Peyer's patch (tissue), 4 donors: Measurements from ENCODE around the gene ANO6. TPM values are rescaled to one million over a fixed set of nuclear protein-coding genes. Genes with fewer than 3 reads are reported as not detected.

ENCODE experiments used
- DNase-seq, 3 donors: peaks; one replicate each; pipeline ENCODE4 v3.0.0-alpha.2; 2017 to 2019
- H3K27ac ChIP-seq, 4 donors: fragments of 200-600 bp; sonication (generic); one replicate each; pipeline ENCODE4 v1.5.1; 2016 to 2019
- H3K27me3 ChIP-seq, 2 donors: fragments of 200-600 bp; sonication (generic); one replicate each; pipeline ENCODE4 v1.5.1; 2019
- H3K36me3 ChIP-seq, 3 donors: fragments of 200-600 bp; sonication (generic); one replicate each; pipeline ENCODE4 v1.5.1; 2016 to 2019
- H3K4me1 ChIP-seq, 4 donors: fragments of 200-600 bp; sonication (generic); one replicate each; pipeline ENCODE4 v1.5.1; 2016 to 2019
- H3K4me3 ChIP-seq, 4 donors: fragments of 200-600 bp; sonication (generic); 1 replicate in 3 of 4; 2 replicates in 1 of 4; pipeline ENCODE4 v1.5.1; 2016 to 2019; ENCODE audit warnings: mild to moderate bottlenecking in 1 of 4
- H3K9me3 ChIP-seq, 4 donors: fragments of 200-600 bp; sonication (generic); one replicate each; pipeline ENCODE4 v1.5.1; 2016 to 2019; ENCODE audit warnings: mild to moderate bottlenecking in 1 of 4
- POLR2A ChIP-seq, 2 donors: fragments of 450-650 bp; IDR thresholded peaks; one replicate each; pipeline ENCODE4 v1.5.1; 2017; ENCODE audit warnings: antibody characterized with exemption in 2 of 2, mild to moderate bottlenecking in 2 of 2, moderate library complexity in 2 of 2
- total RNA-seq, 4 donors: library from RNA; depleted of rRNA; stranded (reverse); fragments of >200 nt; gene quantifications; one replicate each; pipeline ENCODE4 v1.1.0, GENCODE V29; 2016
- TF ChIP-seq, protein P1 (sequence below), 6 experiments: fragments of 450-650 bp in 4 of 6; fragments of 200-600 bp in 2 of 6; sonication (generic) in 1 of 6; IDR thresholded peaks; one replicate each; pipeline ENCODE4 v1.5.1; 2017 to 2019; ENCODE audit warnings: antibody characterized with exemption in 6 of 6, mild to moderate bottlenecking in 3 of 6, moderate library complexity in 1 of 6

The ANO6 gene
- total RNA-seq, 4 donors from 2014 or later: 28.9 to 93.3 (median 57.5) TPM

DNA sequence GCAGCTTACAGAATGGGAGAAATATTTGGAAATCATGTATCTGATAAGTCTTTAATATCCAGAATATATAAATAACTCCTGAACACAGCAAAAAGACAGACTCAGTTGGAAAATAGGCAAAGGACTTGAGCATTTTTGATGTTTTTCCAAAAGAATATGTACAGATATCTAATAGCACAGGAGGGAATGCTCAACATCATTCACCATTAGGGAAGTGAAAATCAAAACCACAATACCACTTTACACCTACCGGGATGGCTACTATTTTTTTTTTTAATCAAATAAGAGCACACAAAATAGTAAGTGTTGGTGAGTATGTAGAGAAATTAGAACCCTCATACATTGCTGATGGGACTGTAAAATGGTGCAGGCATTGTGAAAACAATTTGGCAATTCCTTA lies 75.6 kb downstream of the ANO6 start:
- H3K36me3 ChIP-seq: no peaks in the 10 kb centered on the region
- TF ChIP-seq, protein P1, sequence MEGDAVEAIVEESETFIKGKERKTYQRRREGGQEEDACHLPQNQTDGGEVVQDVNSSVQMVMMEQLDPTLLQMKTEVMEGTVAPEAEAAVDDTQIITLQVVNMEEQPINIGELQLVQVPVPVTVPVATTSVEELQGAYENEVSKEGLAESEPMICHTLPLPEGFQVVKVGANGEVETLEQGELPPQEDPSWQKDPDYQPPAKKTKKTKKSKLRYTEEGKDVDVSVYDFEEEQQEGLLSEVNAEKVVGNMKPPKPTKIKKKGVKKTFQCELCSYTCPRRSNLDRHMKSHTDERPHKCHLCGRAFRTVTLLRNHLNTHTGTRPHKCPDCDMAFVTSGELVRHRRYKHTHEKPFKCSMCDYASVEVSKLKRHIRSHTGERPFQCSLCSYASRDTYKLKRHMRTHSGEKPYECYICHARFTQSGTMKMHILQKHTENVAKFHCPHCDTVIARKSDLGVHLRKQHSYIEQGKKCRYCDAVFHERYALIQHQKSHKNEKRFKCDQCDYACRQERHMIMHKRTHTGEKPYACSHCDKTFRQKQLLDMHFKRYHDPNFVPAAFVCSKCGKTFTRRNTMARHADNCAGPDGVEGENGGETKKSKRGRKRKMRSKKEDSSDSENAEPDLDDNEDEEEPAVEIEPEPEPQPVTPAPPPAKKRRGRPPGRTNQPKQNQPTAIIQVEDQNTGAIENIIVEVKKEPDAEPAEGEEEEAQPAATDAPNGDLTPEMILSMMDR (IDR thresholded peaks at IDR 0.05): no peak
- TF ChIP-seq POLR2A (IDR thresholded peaks at IDR 0.05): no peak

DNA sequence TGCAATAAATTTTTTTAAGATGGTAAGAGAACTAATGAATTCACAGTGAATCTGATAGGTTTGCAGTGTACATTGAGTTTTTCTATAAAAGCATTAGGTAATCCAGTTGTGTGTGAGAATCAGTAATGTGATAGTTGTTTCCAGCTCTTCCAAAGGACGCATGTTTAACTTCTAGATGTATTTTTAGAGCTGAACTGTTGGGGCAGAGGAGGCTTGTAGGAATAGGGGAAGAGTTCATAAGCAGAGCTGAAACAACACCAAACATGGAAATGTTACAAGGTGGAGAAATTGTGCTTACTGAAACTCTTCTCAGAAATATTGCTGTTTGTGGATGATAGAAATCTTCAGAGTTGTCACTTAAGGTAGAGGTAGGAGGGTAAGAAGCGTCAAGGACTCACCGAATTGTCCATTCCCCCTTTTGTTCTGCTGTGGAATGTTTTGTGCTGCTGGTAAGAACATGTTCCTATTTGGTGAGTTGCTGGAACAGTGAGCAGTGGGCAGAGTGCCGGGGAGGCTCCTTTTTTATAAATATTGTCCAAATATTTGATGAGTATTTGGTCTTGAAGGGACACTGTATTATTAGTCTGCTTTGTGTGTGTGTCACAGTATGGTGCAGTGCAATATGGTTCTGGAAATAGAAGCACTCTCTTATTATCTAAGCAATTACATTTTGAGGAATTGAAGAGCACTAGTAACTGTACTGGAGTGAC lies 76.7 kb downstream of the ANO6 start:
- no peak for DNase-seq

More for the DNA sequence above, 75.6 kb downstream of the ANO6 start:
- DNase-seq: no peak
- Histone ChIP-seq H3K9me3 (no peaks in the 10 kb centered on the region), H3K4me3 (no peak overlapping the region), H3K27me3 (no peaks in the 10 kb centered on the region), H3K4me1 (no peaks in the 10 kb centered on the region), H3K27ac (peak overlapping the region in 1 of 4 donors; percentile 67)

DNA sequence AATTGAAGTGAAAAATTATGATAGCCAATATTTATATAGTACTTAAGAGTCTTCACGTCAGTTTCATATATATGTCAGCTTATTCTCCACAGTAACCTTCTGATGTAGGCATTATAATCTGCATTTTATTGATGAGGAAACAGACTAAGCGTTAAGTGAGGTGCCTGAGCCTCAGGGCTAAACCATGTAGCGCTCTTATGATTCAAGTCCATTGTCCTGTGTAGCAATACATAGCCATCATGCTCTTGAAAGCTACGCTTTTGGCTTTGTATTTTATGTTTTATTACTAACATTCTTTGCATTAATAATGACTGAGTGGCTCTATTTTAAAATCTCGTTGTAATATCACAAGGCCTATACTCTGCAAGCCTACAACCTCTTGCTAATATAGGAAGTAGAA lies 79.0 kb downstream of the ANO6 start:
- no peaks in the 10 kb centered on the region for H3K36me3 ChIP-seq
- H3K27ac ChIP-seq: no peak overlapping the region
- H3K4me1 ChIP-seq: peaks cover 0 to 8% (median 0%) of the 10 kb centered on the region in 4 donors
- H3K4me3 ChIP-seq: no peak overlapping the region
- TF ChIP-seq, protein P1 (IDR thresholded peaks at IDR 0.05): no peak
- TF ChIP-seq POLR2A (IDR thresholded peaks at IDR 0.05): no peak
- no peaks in the 10 kb centered on the region for H3K9me3 ChIP-seq
- no peaks in the 10 kb centered on the region for H3K27me3 ChIP-seq
- DNase-seq: no peak

More for the DNA sequence above, 76.7 kb downstream of the ANO6 start:
- Histone ChIP-seq H3K36me3 (no peaks in the 10 kb centered on the region), H3K27ac (peak overlapping the region in 1 of 4 donors; percentile 67), H3K4me3 (no peak overlapping the region), H3K27me3 (no peaks in the 10 kb centered on the region), H3K4me1 (peaks cover 0 to 3% (median 0%) of the 10 kb centered on the region in 4 donors), H3K9me3 (no peaks in the 10 kb centered on the region)
- TF ChIP-seq POLR2A (IDR thresholded peaks at IDR 0.05): no peak
- TF ChIP-seq, protein P1 (IDR thresholded peaks at IDR 0.05): no peak

DNA sequence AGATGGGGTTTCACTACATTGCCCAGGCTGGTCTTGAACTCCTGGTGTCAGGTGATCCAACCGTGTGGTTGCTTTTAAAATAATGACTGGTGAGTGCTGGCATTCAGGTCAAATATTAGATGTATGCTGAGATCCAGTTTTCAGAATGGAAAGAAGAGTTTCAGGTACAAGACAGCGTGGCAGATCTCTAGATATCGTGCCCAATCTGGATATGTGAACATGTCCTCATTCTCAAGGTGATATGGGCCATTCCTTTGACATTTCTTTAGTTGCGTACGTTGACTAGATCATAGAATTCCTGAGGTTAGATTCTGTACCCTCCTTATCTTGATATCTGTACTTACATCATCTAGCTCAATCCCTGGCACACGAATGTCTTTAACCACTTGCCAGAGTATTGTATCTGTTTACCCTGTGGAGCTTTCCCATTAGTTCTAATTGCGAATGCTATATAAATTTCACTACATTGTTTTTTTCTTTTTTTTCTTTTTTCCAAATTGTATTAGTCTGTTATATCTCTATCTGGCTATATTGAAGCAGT lies 80.2 kb downstream of the ANO6 start:
- no peak for DNase-seq
- H3K36me3 ChIP-seq: no peaks in the 10 kb centered on the region
- TF ChIP-seq, protein P1 (IDR thresholded peaks at IDR 0.05): no peak
- TF ChIP-seq POLR2A (IDR thresholded peaks at IDR 0.05): no peak

DNA sequence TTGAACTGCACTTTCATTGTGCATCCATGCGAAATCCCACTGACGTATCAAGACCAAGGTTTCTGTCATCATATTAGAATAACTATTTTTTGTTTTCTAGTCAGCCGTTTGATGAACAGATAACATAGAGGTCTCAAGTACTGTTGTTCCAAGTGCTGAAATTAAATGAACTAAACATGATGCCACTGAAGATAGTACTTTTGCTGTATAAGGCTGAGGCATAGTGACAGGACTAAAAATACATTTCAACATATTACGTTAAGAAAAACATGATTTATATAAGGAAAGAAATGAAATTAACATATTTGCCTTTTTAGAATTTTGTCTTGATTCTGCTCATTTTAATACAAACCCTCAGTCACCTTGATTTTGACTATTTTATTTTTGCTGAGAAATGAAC lies 82.2 kb downstream of the ANO6 start:
- Histone ChIP-seq H3K9me3 (no peaks in the 10 kb centered on the region), H3K4me3 (no peak overlapping the region), H3K36me3 (no peaks in the 10 kb centered on the region), H3K27ac (no peak overlapping the region), H3K27me3 (no peaks in the 10 kb centered on the region), H3K4me1 (peaks cover 0 to 8% (median 0%) of the 10 kb centered on the region in 4 donors)
- DNase-seq: no peak
- TF ChIP-seq, protein P1 (IDR thresholded peaks at IDR 0.05): no peak
- TF ChIP-seq POLR2A (IDR thresholded peaks at IDR 0.05): no peak

More for the DNA sequence above, 80.2 kb downstream of the ANO6 start:
- Histone ChIP-seq H3K27me3 (no peaks in the 10 kb centered on the region), H3K27ac (no peak overlapping the region), H3K9me3 (no peaks in the 10 kb centered on the region), H3K4me1 (peaks cover 0 to 8% (median 0%) of the 10 kb centered on the region in 4 donors), H3K4me3 (no peak overlapping the region)
